Trophoblast cell (in vitro differentiated cells and primary cell): Measurements from ENCODE around the gene FAM186B.

ENCODE experiments used
- DNase-seq, 2 donors: peaks; one replicate each; pipeline ENCODE4 v3.0.0-alpha.2; 2016
- H2AFZ ChIP-seq: 2 replicates; pipeline ENCODE4 v1.6.1; 2013; ENCODE audit warnings: low read length, moderate library complexity, mild to moderate bottlenecking; ENCODE audit not compliant: insufficient read depth, poor library complexity
- H2AK5ac ChIP-seq: 2 replicates; pipeline ENCODE4 v1.6.1; 2013; ENCODE audit warnings: mild to moderate bottlenecking, low read length
- H2BK120ac ChIP-seq: 2 replicates; pipeline ENCODE4 v1.6.1; 2013; ENCODE audit warnings: low read length, mild to moderate bottlenecking, moderate library complexity; ENCODE audit not compliant: insufficient read depth, poor library complexity
- H2BK12ac ChIP-seq: 2 replicates; pipeline ENCODE4 v1.6.1; 2013; ENCODE audit warnings: mild to moderate bottlenecking, low read length, moderate library complexity
- H2BK5ac ChIP-seq: 2 replicates; pipeline ENCODE4 v1.6.1; 2013; ENCODE audit warnings: low read length, low read depth, moderate library complexity, mild to moderate bottlenecking; ENCODE audit not compliant: poor library complexity
- H3K14ac ChIP-seq: 2 replicates; pipeline ENCODE4 v1.6.1; 2013; ENCODE audit warnings: mild to moderate bottlenecking, low read length
- H3K18ac ChIP-seq: 2 replicates; pipeline ENCODE4 v1.6.1; 2013; ENCODE audit warnings: mild to moderate bottlenecking, low read length
- H3K23ac ChIP-seq: 2 replicates; pipeline ENCODE4 v1.6.1; 2013; ENCODE audit warnings: low read length
- H3K27ac ChIP-seq: 2 replicates; pipeline ENCODE4 v1.5.1; 2013; ENCODE audit warnings: low read depth, mild to moderate bottlenecking, inconsistent platforms, low read length, moderate library complexity
- H3K27me3 ChIP-seq: 2 replicates; pipeline ENCODE4 v1.6.1; 2013; ENCODE audit warnings: inconsistent platforms, mild to moderate bottlenecking, low read length, moderate library complexity; ENCODE audit not compliant: insufficient read depth
- H3K36me3 ChIP-seq, 2 experiments: 1 replicate in 1 of 2; 2 replicates in 1 of 2; pipeline ENCODE4 v1.6.1; 2013; ENCODE audit warnings: low read length in 2 of 2, mild to moderate bottlenecking in 2 of 2, moderate library complexity in 1 of 2; ENCODE audit not compliant: insufficient read depth in 2 of 2, control insufficient read depth in 1 of 2
- H3K4ac ChIP-seq: 2 replicates; pipeline ENCODE4 v1.6.1; 2013; ENCODE audit warnings: low read depth, mild to moderate bottlenecking, low read length, moderate library complexity
- H3K4me1 ChIP-seq, 2 experiments: 1 replicate in 1 of 2; 2 replicates in 1 of 2; pipeline ENCODE4 v1.6.1; 2013; ENCODE audit warnings: low read length in 2 of 2, mild to moderate bottlenecking in 2 of 2, moderate library complexity in 1 of 2; ENCODE audit not compliant: insufficient read depth in 2 of 2, control insufficient read depth in 1 of 2
- H3K4me2 ChIP-seq: 2 replicates; pipeline ENCODE4 v1.6.1; 2013; ENCODE audit warnings: inconsistent platforms, mild to moderate bottlenecking, low read length, moderate library complexity
- H3K4me3 ChIP-seq: 2 replicates; pipeline ENCODE4 v1.5.1; 2013; ENCODE audit warnings: mild to moderate bottlenecking, low read depth, low read length, inconsistent platforms
- H3K79me1 ChIP-seq: one replicate; pipeline ENCODE4 v1.6.1; 2013; ENCODE audit warnings: low read length
- H3K79me2 ChIP-seq: 2 replicates; pipeline ENCODE4 v1.6.1; 2013; ENCODE audit warnings: low read length, mild to moderate bottlenecking; ENCODE audit not compliant: control insufficient read depth, insufficient read depth, poor library complexity
- H3K9ac ChIP-seq: 2 replicates; pipeline ENCODE4 v1.6.1; 2013; ENCODE audit warnings: mild to moderate bottlenecking, low read length
- H3K9me3 ChIP-seq: 2 replicates; pipeline ENCODE4 v1.6.1; 2013; ENCODE audit warnings: low read depth, mild to moderate bottlenecking, control low read depth, inconsistent platforms, low read length; ENCODE audit not compliant: insufficient read depth
- H4K12ac ChIP-seq: 2 replicates; pipeline ENCODE4 v1.6.1; 2013; ENCODE audit warnings: low read depth, mild to moderate bottlenecking, low read length, moderate library complexity
- H4K8ac ChIP-seq: 2 replicates; pipeline ENCODE4 v1.6.1; 2013; ENCODE audit warnings: low read depth, mild to moderate bottlenecking, low read length, moderate library complexity
- H4K91ac ChIP-seq: one replicate; pipeline ENCODE4 v1.6.1; 2013; ENCODE audit warnings: low read depth, mild to moderate bottlenecking, low read length, moderate library complexity
- WGBS: extraction: QIAGEN DNeasy Blood & Tissue Kit; methylation state at CpG from one replicate; pipeline ENCODE4 v1.1.7; 2013; ENCODE audit warnings: missing lambda C conversion rate; ENCODE audit not compliant: insufficient read length, insufficient coverage; ENCODE audit errors: extremely low coverage; 5-methylcytosine and 5-hydroxymethylcytosine counted together

Gene FAM186B

GRCh38 chr12:49583366-49584094, 21.9 kb downstream of the FAM186B start:
- H3K4me3 ChIP-seq, result peak overlapping the region; percentile 48
- H4K12ac ChIP-seq, result no peak overlapping the region
- H2BK5ac ChIP-seq, result no peak overlapping the region
- H2BK120ac ChIP-seq, result no peak overlapping the region
- no peak overlapping the region for H3K4ac ChIP-seq
- peaks cover 3 to 7% of the 10 kb centered on the region in 2 experiments for H3K4me1 ChIP-seq
- H3K14ac ChIP-seq, result no peak overlapping the region
- no peak overlapping the region for H4K8ac ChIP-seq
- no peak overlapping the region for H3K23ac ChIP-seq
- peaks cover 5 to 7% of the 10 kb centered on the region in 2 experiments for H3K36me3 ChIP-seq
- no peaks in the 10 kb centered on the region for H3K9me3 ChIP-seq
- no peak overlapping the region for H2AFZ ChIP-seq
- H2BK12ac ChIP-seq, result no peak overlapping the region
- no peak overlapping the region for H2AK5ac ChIP-seq
- no peaks in the 10 kb centered on the region for H3K79me2 ChIP-seq
- no peaks in the 10 kb centered on the region for H3K27me3 ChIP-seq
- H3K27ac ChIP-seq, result no peak overlapping the region
- H3K18ac ChIP-seq, result no peak overlapping the region
- no peak overlapping the region for H3K4me2 ChIP-seq
- H3K9ac ChIP-seq, result peak overlapping the region; percentile 64
- DNase-seq, result no peak
- no peaks in the 10 kb centered on the region for H3K79me1 ChIP-seq
- WGBS, result no CpG with 5 or more reads among the region's 13 CpGs
- H4K91ac ChIP-seq, result no peak overlapping the region

GRCh38 chr12:49582850-49583249, 22.6 kb downstream of the FAM186B start:
- Histone ChIP-seq H3K9ac (no peak overlapping the region), H2BK120ac (no peak overlapping the region), H3K4me1 (peaks cover 3 to 7% of the 10 kb centered on the region in 2 experiments), H2BK12ac (no peak overlapping the region), H3K79me1 (no peaks in the 10 kb centered on the region), H3K79me2 (no peaks in the 10 kb centered on the region), H2AK5ac (no peak overlapping the region), H3K9me3 (no peaks in the 10 kb centered on the region), H4K8ac (no peak overlapping the region), H2BK5ac (no peak overlapping the region), H2AFZ (no peak overlapping the region), H4K91ac (no peak overlapping the region), H3K36me3 (peaks cover 5 to 6% of the 10 kb centered on the region in 2 experiments), H3K4me2 (no peak overlapping the region), H3K18ac (no peak overlapping the region), H3K27ac (no peak overlapping the region), H3K27me3 (no peaks in the 10 kb centered on the region), H3K23ac (no peak overlapping the region), H4K12ac (no peak overlapping the region), H3K14ac (no peak overlapping the region), H3K4me3 (no peak overlapping the region), H3K4ac (no peak overlapping the region)
- DNase-seq, result no peak
- WGBS, result no CpG with 5 or more reads among the region's 4 CpGs

GRCh38 chr12:49582201-49582600, 23.2 kb downstream of the FAM186B start:
- H2AK5ac ChIP-seq, result no peak overlapping the region
- H3K18ac ChIP-seq, result no peak overlapping the region
- H2BK12ac ChIP-seq, result no peak overlapping the region
- no peak overlapping the region for H3K9ac ChIP-seq
- no peak overlapping the region for H4K8ac ChIP-seq
- H3K36me3 ChIP-seq, result peaks cover 5 to 10% of the 10 kb centered on the region in 2 experiments
- no CpG with 5 or more reads among the region's 1 CpG for WGBS
- no peak overlapping the region for H3K14ac ChIP-seq
- H3K27me3 ChIP-seq, result no peaks in the 10 kb centered on the region
- H3K79me1 ChIP-seq, result no peaks in the 10 kb centered on the region
- H3K4ac ChIP-seq, result no peak overlapping the region
- no peak overlapping the region for H3K4me3 ChIP-seq
- no peak overlapping the region for H2BK5ac ChIP-seq
- H4K91ac ChIP-seq, result no peak overlapping the region
- H2AFZ ChIP-seq, result no peak overlapping the region
- no peaks in the 10 kb centered on the region for H3K79me2 ChIP-seq
- no peak overlapping the region for H3K4me2 ChIP-seq
- H3K27ac ChIP-seq, result no peak overlapping the region
- no peak for DNase-seq
- H2BK120ac ChIP-seq, result no peak overlapping the region
- no peak overlapping the region for H3K23ac ChIP-seq
- H4K12ac ChIP-seq, result no peak overlapping the region
- no peaks in the 10 kb centered on the region for H3K9me3 ChIP-seq
- peaks cover 3 to 7% of the 10 kb centered on the region in 2 experiments for H3K4me1 ChIP-seq

GRCh38 chr12:49580572-49581535, 24.6 kb downstream of the FAM186B start:
- WGBS, result no CpG with 5 or more reads among the region's 8 CpGs
- Histone ChIP-seq H4K91ac (no peak overlapping the region), H3K9ac (peak overlapping the region; percentile 15), H2AFZ (no peak overlapping the region), H2AK5ac (no peak overlapping the region), H3K9me3 (no peaks in the 10 kb centered on the region), H3K23ac (no peak overlapping the region), H3K4me2 (peak overlapping the region; percentile 31), H3K4ac (no peak overlapping the region), H2BK12ac (no peak overlapping the region), H3K14ac (no peak overlapping the region), H3K4me3 (no peak overlapping the region), H3K27me3 (no peaks in the 10 kb centered on the region), H2BK5ac (no peak overlapping the region), H4K8ac (no peak overlapping the region), H3K36me3 (peaks cover 9 to 10% of the 10 kb centered on the region in 2 experiments), H4K12ac (no peak overlapping the region), H3K27ac (no peak overlapping the region), H3K4me1 (peaks cover 3 to 7% of the 10 kb centered on the region in 2 experiments), H3K79me1 (no peaks in the 10 kb centered on the region), H3K18ac (no peak overlapping the region), H3K79me2 (no peaks in the 10 kb centered on the region), H2BK120ac (no peak overlapping the region)
- DNase-seq, result peak; percentile 62 to 82
